NCI-H1417 (cell line): ENCODE results near the gene CNTFR.
"Not testable (repeated sequence)": the region's sequence is repeated elsewhere in the genome, so short reads cannot be mapped to it uniquely, and the experiment has no call there.

ENCODE experiments used
- DNase-seq, 3 experiments: peaks; one replicate each; lab custom pipeline; 2025; lab: John Stamatoyannopoulos, UW

CNTFR gene

GRCh38 chr9:34555002-34555348 lies 34.5 kb downstream of the CNTFR start:
- peak; percentile 3 to 80 (median 59) for DNase-seq

GRCh38 chr9:34554211-34555001 lies 35.1 kb downstream of the CNTFR start:
- peak; percentile 61 to 84 (median 74) for DNase-seq

- DNase-seq: peak in 1 of 3 experiments; percentile 3
Observed at GRCh38 chr9:34553511-34554021, 36.0 kb downstream of the CNTFR start.

DNA sequence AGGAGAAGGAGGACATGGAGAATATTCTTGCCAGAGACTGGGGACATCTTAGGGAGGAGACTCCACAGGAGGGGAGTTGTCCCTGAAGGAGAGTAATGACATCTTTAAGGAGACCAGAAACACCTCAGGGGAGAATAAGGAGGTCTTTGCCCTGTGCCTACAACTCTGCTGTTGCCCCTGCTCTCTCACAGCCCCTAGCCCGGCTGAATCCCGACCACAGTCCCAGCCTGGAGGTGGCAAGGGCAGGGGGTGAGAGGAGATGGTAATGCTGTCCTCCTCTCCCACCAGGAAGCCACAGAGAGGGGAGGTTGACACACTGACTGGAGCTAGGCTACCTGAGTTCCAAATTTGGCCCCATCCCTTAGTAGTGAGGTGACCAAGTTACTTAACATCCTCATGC lies 36.5 kb downstream of the CNTFR start:
- DNase-seq: no peak

GRCh38 chr9:34552606-34552981 lies 36.9 kb downstream of the CNTFR start:
- DNase-seq: no peak

DNA sequence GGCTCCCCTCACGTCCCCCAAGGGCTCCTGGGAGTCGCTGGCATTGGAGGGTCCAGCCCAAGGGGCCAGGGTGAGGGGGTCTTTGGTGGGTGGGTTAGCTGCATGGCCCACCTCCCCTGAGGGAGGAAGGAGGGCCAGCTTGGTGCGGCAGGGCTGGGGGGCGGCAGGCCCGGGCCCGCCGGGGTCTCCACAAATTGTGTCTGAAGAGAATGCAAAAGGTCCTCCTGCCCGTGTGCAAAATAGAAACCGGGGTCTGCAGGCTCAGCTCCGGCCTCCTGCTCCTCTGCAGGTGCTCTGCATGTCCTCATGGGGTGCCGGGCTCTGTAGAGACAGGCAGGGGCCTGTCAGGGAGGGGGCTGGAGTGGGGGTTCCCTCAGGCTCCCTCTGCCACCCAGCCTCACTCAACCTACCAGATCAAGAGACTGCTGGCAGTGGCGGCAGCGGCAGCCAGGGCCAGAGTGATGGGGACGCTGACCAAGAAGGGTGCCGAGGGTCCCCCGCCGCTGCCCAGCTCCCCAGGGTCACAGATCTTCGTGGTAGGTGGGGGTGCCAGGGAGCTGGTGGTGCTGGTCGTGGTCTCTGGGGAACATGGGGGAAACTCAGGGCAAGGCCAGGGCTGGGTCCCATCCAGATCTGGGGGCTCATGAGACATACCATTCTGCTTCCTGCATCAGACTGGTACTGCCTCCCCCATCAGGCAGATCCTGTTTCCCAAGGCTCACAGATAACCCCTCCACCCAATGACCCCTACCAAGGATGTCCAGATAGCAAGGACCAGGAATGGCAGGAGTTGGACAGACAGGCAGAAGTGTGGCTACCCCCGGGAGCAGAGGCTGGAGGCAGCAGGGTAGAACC lies 37.5 kb downstream of the CNTFR start:
- no peak for DNase-seq

GRCh38 chr9:34550681-34551270 lies 38.7 kb downstream of the CNTFR start:
- DNase-seq: no peak

GRCh38 chr9:34550016-34550680 lies 39.4 kb downstream of the CNTFR start:
- DNase-seq: no peak

GRCh38 chr9:34549407-34549732 lies 40.2 kb downstream of the CNTFR start:
- DNase-seq: no peak

GRCh38 chr9:34547960-34548611 lies 41.4 kb downstream of the CNTFR start:
- DNase-seq: peak in 2 of 3 experiments; percentile 27 to 53

GRCh38 chr9:34546834-34547827 lies 42.4 kb downstream of the CNTFR start:
- DNase-seq: peak; percentile 5 to 46 (median 7)

DNA sequence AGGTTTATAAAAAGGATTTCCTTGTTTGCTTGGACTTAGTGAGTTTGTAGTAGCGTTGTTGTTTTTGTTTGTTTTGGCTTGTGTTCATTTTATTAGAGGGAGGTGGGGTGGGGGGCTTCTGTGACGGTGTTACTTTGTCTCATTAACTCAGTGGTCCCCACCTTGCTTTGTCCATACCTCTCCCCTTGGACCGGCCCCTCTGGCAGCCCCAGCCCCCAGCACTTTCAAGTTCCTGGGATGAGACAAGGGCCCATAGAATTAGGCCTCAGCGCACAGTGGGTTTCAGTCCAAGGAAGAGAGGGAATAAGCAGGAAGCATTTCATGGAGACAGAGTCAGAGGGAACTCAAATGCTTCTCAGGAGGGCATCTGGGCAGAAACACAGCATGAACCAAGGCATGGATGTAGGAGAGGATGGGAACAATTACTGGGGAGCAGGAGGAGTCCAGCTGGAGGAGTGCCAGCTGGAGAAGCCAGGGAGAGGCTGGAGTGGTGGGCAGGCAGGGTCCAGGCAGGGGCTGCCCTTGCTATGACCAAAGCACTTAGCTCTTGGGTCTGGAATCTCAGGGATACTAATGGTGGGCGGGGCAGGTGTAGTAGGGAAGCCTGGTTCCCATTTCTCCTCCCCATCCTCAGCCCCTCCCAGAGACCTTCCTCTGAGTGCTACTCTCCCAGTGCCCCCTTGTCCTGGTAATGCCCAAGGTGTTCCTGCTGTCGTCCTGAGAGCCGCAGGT lies 43.3 kb downstream of the CNTFR start:
- DNase-seq: no peak

- no peak for DNase-seq
Observed at GRCh38 chr9:34545497-34545896, 44.0 kb downstream of the CNTFR start.

DNA sequence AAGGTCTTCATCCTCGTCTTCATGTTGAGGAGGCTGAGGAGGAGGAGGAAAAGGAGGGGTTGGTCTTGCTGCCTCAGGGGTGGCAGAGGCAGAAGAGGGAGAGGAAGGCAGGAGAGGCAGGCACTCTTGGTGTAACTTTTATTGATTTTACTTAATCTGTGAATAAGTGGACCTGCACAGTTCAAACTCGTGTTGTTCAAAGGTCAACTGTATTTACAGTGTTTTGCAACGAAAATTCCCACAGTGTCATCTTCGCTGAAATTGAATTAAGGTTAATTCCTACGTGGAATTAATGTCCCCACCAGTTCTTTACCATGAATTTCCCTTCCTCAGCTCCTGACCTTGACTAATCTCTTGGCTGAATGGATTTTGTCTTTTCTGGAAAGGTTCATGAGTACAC lies 45.5 kb downstream of the CNTFR start:
- no peak for DNase-seq

GRCh38 chr9:34541540-34541939 lies 48.0 kb downstream of the CNTFR start:
- DNase-seq: no peak

- DNase-seq: no peak
Observed at GRCh38 chr9:34540827-34541226, 48.7 kb downstream of the CNTFR start.

GRCh38 chr9:34536685-34537084 lies 52.8 kb downstream of the CNTFR start:
- DNase-seq: no peak

GRCh38 chr9:34532041-34532440 lies 57.5 kb downstream of the CNTFR start:
- DNase-seq: not testable (repeated sequence)

- no peak for DNase-seq
Observed at GRCh38 chr9:34526026-34526425, 63.5 kb downstream of the CNTFR start.

GRCh38 chr9:34524349-34524748 lies 65.2 kb downstream of the CNTFR start:
- no peak for DNase-seq
